Fibroblast of the aortic adventitia (primary cell): ENCODE data around the gene CYSTM1. TPM values are rescaled to one million over a fixed set of nuclear protein-coding genes. Genes with fewer than 3 reads are reported as not detected.
"Not testable (repeated sequence)": the region's sequence is repeated elsewhere in the genome, so short reads cannot be mapped to it uniquely, and the experiment has no call there.

Source experiments
- DNase-seq: peaks from one replicate; pipeline ENCODE4 v3.0.0-alpha.2; 2010; ENCODE audit warnings: low read depth
- H3K4me3 ChIP-seq: 2 replicates; pipeline ENCODE4 v1.5.1; 2011; ENCODE audit warnings: low read depth, mild to moderate bottlenecking, control low read depth, low read length, moderate library complexity
- total RNA-seq: library from RNA; depleted of rRNA; stranded (reverse); fragments of >200 nt; gene quantifications from 2 replicates; pipeline ENCODE4 v1.2.3, GENCODE V29; 2012; ENCODE audit warnings: low replicate concordance
- TF ChIP-seq, protein P1 (sequence below): IDR thresholded peaks from 2 replicates; pipeline ENCODE4 v1.5.1; 2011; ENCODE audit warnings: mild to moderate bottlenecking, low read length, control low read depth, inconsistent platforms; ENCODE audit not compliant: insufficient read depth

CYSTM1 gene
- total RNA-seq, 1 donor = 43.4 TPM

- no peak for DNase-seq
- TF ChIP-seq, protein P1, sequence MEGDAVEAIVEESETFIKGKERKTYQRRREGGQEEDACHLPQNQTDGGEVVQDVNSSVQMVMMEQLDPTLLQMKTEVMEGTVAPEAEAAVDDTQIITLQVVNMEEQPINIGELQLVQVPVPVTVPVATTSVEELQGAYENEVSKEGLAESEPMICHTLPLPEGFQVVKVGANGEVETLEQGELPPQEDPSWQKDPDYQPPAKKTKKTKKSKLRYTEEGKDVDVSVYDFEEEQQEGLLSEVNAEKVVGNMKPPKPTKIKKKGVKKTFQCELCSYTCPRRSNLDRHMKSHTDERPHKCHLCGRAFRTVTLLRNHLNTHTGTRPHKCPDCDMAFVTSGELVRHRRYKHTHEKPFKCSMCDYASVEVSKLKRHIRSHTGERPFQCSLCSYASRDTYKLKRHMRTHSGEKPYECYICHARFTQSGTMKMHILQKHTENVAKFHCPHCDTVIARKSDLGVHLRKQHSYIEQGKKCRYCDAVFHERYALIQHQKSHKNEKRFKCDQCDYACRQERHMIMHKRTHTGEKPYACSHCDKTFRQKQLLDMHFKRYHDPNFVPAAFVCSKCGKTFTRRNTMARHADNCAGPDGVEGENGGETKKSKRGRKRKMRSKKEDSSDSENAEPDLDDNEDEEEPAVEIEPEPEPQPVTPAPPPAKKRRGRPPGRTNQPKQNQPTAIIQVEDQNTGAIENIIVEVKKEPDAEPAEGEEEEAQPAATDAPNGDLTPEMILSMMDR = no peak
Observed at GRCh38 chr5:140153905-140154304, 21.1 kb upstream of the CYSTM1 start.

GRCh38 chr5:140154710-140155381 lies 20.1 kb upstream of the CYSTM1 start:
- not testable (repeated sequence) for DNase-seq, H3K4me3 ChIP-seq

More at GRCh38 chr5:140153905-140154304, 21.1 kb upstream of the CYSTM1 start:
- no peak overlapping the region for H3K4me3 ChIP-seq

GRCh38 chr5:140157032-140157781 lies 17.8 kb upstream of the CYSTM1 start:
- TF ChIP-seq, protein P1 = peak; percentile 90
- peak overlapping the region; percentile 41 for H3K4me3 ChIP-seq
- peak; percentile 84 for DNase-seq

DNA sequence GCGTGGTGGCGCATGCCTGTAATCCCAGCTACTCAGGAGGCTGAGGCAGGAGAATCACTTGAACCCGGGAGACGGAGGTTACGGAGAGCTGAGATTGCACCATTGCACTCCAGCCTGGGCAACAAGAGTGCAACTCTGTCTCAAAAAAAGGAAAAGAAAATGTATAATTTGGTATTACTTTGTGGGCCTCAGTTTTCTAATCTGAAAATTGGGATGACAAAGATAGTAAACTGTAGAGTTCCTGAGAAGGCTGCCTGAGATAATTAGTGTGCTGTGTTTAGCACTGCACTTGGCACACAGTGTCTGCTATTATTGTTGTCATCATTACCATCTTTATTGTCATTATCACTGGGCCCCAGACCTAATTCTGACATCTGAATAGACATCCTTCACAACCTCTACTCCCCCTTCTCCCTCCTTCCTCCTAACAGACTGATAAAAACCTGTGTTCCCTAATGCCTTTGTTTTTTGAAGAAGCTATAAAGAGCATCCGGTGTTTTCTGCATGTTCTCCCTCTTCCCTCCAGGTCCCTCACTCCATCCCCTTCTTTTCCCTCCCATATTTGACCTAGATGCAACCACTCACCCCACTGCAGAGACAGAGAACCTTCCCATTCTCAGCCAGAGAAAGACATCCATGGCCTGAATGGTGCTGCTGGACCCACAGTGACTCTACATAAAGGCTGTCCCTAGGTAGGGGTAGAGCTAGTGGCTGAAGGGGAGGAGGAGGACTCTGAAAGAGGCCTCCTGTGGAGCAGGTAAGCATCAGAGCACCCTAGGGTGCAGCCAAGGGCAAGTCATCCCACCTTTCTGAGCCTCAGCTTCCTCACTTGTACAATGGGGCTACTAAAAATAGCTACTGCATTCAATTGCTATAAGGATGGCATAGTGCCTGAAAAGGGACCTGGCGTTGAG lies 15.7 kb upstream of the CYSTM1 start:
- no peak for DNase-seq
- TF ChIP-seq, protein P1 = no peak
- no peak overlapping the region for H3K4me3 ChIP-seq

DNA sequence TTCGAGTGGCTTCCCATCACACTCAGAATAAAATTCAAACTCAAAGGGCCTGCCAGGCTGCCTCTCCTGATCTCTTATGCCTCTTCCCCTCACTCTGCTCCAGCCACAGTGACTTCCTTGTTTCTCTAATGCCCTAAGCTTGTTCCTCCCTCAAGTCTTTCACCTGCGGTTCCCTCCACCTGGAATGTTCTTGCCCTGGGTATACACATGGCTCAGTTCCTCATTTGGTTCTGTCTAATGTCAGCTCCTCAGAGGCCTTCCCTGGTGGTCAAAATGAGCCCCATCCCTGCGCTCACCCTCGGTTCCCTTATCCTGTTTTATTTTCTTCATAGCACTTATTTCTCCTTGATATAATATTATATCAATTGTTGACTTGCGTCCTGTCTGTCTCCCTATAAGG lies 12.7 kb upstream of the CYSTM1 start:
- no peak overlapping the region for H3K4me3 ChIP-seq
- TF ChIP-seq, protein P1 = no peak
- DNase-seq = no peak

DNA sequence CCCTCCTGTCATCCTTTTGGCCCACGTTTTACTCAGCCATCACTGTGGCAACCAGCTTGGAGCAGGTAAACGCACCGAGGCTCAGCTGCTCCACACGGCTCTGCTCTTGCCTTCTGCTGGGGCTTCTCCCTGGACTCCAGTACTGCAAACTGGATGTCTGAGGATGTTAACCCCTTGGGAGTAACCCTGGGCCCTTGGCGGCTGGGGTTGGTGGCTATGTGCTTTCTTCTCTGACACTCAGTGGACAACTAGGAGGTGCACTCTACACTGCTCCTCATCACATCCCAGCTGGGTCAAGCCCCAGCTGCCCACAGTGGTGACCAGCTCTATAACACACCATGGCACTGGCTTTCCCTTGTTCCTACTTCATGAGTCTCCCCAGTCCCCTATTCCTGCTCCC lies 12.2 kb upstream of the CYSTM1 start:
- TF ChIP-seq, protein P1 = no peak
- no peak overlapping the region for H3K4me3 ChIP-seq
- no peak for DNase-seq
